ENCODE measurements around the gene OTULIN. TPM values are rescaled to one million over a fixed set of nuclear protein-coding genes. Genes with fewer than 3 reads are reported as not detected.

OTULIN gene
- total and polyA plus RNA-seq, 2 experiments from 2014 or later = 24.3 to 43.9 TPM

DNA sequence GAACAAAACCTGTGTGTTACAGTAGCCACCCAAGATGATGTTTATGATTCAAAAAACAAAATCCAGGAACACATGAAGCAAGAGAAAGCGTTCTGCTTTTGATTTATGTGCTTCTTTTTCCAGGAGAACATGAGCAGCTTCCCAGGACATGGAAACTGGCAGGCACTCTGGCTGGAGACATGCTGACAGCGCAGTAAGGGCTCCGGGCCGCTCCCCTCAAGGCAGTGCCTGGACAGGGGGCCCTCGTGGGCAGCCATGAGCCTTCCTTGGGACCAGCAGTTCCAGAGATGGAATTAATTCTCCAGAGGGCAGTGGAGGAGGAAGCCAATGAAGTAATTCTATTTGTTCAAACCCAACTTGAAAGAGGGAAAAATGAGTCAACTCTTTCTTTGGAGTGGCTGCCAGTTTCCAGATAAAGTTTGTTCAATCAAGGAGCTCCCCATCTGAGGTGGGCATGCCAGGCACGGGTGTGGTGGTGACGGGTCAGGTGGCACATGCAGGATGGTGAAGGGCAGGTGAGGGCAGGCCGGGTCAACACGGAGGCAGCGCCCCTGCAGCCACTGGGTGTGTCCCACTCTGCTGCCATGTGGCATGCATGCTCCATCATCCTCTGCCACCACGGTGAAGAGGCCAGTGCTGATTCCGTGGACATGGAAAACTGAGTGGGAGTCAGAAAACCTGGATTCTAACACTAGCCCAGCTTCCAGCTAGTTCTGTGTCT is 83.8 kb downstream of the OTULIN start:
- no peaks in the 10 kb centered on the region for H3K4me1 ChIP-seq (ENCODE audit: insufficient read depth)
- Mint-ChIP-seq H3K4me1 (peaks cover 11% of the 10 kb centered on the region), H3K36me3 (ENCODE audit: low read depth) (no peaks in the 10 kb centered on the region), H3K27me3 (ENCODE audit: insufficient read depth, low read depth, poor library complexity) (peaks cover 2% of the 10 kb centered on the region), H3K4me3 (no peak overlapping the region), H3K9me3 (no peaks in the 10 kb centered on the region), H3K27ac (no peak overlapping the region)
- H3K79me2 ChIP-seq (replicated peaks; ENCODE audit: insufficient read depth) = no peaks in the 10 kb centered on the region
- no peak overlapping the region for H3K27ac ChIP-seq (ENCODE audit: low read depth)
- no peaks in the 10 kb centered on the region for H3F3A ChIP-seq (replicated peaks; ENCODE audit: low read depth)
- H3K4me3 ChIP-seq = no peak overlapping the region
- DNase-seq (ENCODE audit: low spot score) (no peak), ATAC-seq (no peak)
- TF ChIP-seq POLR2AphosphoS5 (IDR thresholded peaks at IDR 0.05; ENCODE audit: low read depth) = no peak
- no peak for TF ChIP-seq NANOG (IDR thresholded peaks at IDR 0.05; ENCODE audit: borderline replicate concordance)
- TF ChIP-seq ZNF331 (CRISPR knock-in tag; IDR thresholded peaks at IDR 0.05; ENCODE audit: low read depth) = no peak
- TF ChIP-seq EZH2 (IDR thresholded peaks at IDR 0.05; ENCODE audit: low read depth, unreplicated experiment) = no peak
- TF ChIP-seq, protein P1, sequence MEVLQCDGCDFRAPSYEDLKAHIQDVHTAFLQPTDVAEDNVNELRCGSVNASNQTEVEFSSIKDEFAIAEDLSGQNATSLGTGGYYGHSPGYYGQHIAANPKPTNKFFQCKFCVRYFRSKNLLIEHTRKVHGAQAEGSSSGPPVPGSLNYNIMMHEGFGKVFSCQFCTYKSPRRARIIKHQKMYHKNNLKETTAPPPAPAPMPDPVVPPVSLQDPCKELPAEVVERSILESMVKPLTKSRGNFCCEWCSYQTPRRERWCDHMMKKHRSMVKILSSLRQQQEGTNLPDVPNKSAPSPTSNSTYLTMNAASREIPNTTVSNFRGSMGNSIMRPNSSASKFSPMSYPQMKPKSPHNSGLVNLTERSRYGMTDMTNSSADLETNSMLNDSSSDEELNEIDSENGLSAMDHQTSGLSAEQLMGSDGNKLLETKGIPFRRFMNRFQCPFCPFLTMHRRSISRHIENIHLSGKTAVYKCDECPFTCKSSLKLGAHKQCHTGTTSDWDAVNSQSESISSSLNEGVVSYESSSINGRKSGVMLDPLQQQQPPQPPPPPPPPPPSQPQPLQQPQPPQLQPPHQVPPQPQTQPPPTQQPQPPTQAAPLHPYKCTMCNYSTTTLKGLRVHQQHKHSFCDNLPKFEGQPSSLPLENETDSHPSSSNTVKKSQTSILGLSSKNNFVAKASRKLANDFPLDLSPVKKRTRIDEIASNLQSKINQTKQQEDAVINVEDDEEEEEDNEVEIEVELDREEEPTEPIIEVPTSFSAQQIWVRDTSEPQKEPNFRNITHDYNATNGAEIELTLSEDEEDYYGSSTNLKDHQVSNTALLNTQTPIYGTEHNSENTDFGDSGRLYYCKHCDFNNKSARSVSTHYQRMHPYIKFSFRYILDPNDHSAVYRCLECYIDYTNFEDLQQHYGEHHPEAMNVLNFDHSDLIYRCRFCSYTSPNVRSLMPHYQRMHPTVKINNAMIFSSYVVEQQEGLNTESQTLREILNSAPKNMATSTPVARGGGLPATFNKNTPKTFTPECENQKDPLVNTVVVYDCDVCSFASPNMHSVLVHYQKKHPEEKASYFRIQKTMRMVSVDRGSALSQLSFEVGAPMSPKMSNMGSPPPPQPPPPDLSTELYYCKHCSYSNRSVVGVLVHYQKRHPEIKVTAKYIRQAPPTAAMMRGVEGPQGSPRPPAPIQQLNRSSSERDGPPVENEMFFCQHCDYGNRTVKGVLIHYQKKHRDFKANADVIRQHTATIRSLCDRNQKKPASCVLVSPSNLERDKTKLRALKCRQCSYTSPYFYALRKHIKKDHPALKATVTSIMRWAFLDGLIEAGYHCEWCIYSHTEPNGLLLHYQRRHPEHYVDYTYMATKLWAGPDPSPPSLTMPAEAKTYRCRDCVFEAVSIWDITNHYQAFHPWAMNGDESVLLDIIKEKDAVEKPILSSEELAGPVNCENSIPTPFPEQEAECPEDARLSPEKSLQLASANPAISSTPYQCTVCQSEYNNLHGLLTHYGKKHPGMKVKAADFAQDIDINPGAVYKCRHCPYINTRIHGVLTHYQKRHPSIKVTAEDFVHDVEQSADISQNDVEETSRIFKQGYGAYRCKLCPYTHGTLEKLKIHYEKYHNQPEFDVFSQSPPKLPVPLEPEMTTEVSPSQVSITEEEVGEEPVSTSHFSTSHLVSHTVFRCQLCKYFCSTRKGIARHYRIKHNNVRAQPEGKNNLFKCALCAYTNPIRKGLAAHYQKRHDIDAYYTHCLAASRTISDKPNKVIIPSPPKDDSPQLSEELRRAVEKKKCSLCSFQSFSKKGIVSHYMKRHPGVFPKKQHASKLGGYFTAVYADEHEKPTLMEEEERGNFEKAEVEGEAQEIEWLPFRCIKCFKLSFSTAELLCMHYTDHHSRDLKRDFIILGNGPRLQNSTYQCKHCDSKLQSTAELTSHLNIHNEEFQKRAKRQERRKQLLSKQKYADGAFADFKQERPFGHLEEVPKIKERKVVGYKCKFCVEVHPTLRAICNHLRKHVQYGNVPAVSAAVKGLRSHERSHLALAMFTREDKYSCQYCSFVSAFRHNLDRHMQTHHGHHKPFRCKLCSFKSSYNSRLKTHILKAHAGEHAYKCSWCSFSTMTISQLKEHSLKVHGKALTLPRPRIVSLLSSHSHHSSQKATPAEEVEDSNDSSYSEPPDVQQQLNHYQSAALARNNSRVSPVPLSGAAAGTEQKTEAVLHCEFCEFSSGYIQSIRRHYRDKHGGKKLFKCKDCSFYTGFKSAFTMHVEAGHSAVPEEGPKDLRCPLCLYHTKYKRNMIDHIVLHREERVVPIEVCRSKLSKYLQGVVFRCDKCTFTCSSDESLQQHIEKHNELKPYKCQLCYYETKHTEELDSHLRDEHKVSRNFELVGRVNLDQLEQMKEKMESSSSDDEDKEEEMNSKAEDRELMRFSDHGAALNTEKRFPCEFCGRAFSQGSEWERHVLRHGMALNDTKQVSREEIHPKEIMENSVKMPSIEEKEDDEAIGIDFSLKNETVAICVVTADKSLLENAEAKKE (CRISPR knock-in tag; IDR thresholded peaks at IDR 0.05) = no peak
- TF ChIP-seq JUNB (IDR thresholded peaks at IDR 0.05; ENCODE audit: unreplicated experiment) = no peak
- no peak for TF ChIP-seq ZNF114 (CRISPR knock-in tag; IDR thresholded peaks at IDR 0.05)
- no peak for TF ChIP-seq CREB1 (CRISPR knock-in tag; IDR thresholded peaks at IDR 0.05; ENCODE audit: low read depth)
- TF ChIP-seq, protein P2, sequence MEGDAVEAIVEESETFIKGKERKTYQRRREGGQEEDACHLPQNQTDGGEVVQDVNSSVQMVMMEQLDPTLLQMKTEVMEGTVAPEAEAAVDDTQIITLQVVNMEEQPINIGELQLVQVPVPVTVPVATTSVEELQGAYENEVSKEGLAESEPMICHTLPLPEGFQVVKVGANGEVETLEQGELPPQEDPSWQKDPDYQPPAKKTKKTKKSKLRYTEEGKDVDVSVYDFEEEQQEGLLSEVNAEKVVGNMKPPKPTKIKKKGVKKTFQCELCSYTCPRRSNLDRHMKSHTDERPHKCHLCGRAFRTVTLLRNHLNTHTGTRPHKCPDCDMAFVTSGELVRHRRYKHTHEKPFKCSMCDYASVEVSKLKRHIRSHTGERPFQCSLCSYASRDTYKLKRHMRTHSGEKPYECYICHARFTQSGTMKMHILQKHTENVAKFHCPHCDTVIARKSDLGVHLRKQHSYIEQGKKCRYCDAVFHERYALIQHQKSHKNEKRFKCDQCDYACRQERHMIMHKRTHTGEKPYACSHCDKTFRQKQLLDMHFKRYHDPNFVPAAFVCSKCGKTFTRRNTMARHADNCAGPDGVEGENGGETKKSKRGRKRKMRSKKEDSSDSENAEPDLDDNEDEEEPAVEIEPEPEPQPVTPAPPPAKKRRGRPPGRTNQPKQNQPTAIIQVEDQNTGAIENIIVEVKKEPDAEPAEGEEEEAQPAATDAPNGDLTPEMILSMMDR (conservative IDR thresholded peaks at IDR 0.05; ENCODE audit: low read depth in 2 of 2) = no peak
- TF ChIP-seq EZH2phosphoT487 (IDR thresholded peaks at IDR 0.05; ENCODE audit: unreplicated experiment) = no peak
- TF ChIP-seq, protein P3, sequence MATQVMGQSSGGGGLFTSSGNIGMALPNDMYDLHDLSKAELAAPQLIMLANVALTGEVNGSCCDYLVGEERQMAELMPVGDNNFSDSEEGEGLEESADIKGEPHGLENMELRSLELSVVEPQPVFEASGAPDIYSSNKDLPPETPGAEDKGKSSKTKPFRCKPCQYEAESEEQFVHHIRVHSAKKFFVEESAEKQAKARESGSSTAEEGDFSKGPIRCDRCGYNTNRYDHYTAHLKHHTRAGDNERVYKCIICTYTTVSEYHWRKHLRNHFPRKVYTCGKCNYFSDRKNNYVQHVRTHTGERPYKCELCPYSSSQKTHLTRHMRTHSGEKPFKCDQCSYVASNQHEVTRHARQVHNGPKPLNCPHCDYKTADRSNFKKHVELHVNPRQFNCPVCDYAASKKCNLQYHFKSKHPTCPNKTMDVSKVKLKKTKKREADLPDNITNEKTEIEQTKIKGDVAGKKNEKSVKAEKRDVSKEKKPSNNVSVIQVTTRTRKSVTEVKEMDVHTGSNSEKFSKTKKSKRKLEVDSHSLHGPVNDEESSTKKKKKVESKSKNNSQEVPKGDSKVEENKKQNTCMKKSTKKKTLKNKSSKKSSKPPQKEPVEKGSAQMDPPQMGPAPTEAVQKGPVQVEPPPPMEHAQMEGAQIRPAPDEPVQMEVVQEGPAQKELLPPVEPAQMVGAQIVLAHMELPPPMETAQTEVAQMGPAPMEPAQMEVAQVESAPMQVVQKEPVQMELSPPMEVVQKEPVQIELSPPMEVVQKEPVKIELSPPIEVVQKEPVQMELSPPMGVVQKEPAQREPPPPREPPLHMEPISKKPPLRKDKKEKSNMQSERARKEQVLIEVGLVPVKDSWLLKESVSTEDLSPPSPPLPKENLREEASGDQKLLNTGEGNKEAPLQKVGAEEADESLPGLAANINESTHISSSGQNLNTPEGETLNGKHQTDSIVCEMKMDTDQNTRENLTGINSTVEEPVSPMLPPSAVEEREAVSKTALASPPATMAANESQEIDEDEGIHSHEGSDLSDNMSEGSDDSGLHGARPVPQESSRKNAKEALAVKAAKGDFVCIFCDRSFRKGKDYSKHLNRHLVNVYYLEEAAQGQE (IDR thresholded peaks at IDR 0.05; ENCODE audit: unreplicated experiment) = no peak
- no peak for TF ChIP-seq STAT1 (IDR thresholded peaks at IDR 0.05; ENCODE audit: unreplicated experiment)
- H4K20me1 ChIP-seq (replicated peaks; ENCODE audit: insufficient read depth) = no peaks in the 10 kb centered on the region
- H2AFZ ChIP-seq = no peak overlapping the region
- no peaks in the 10 kb centered on the region for H3K9me2 ChIP-seq (ENCODE audit: insufficient read depth)
- H3K4me2 ChIP-seq = no peak overlapping the region
- H3K27me3 ChIP-seq (ENCODE audit: insufficient read depth) = no peaks in the 10 kb centered on the region
- no peaks in the 10 kb centered on the region for H3K36me3 ChIP-seq (ENCODE audit: insufficient read depth)

Data from GM23338 (cell line).